SK-N-SH (cell line): ENCODE data around the gene SLC5A1.
"Not testable (repeated sequence)": the region's sequence is repeated elsewhere in the genome, so short reads cannot be mapped to it uniquely, and the experiment has no call there.

ENCODE experiments used
- CTCF ChIP-seq: fragments of 200-600 bp; sonication (generic); IDR thresholded peaks from 2 replicates; pipeline ENCODE4 v1.6.1; 2017; ENCODE audit warnings: antibody characterized with exemption, mild to moderate bottlenecking, moderate library complexity
- EP300 ChIP-seq, 2 experiments: IDR thresholded peaks; 2 replicates each; pipeline versions ENCODE4 v1.4.0 to v1.6.1; 2012; ENCODE audit warnings: borderline replicate concordance in 1 of 2, low read depth in 1 of 2, low read length in 1 of 2
- EZH2phosphoT487 ChIP-seq: fragments of 200-600 bp; sonication (generic); IDR thresholded peaks from 2 replicates; pipeline ENCODE4 v1.6.1; 2017; ENCODE audit warnings: low read depth, mixed run types, mild to moderate bottlenecking, antibody characterized with exemption, moderate library complexity, borderline replicate concordance
- GABPA ChIP-seq: IDR thresholded peaks from 2 replicates; pipeline ENCODE4 v1.4.0; 2012; ENCODE audit warnings: low read depth, mild to moderate bottlenecking
- JUND ChIP-seq: IDR thresholded peaks from 2 replicates; pipeline ENCODE4 v1.4.0; 2012
- MAX ChIP-seq: IDR thresholded peaks from 2 replicates; pipeline ENCODE4 v1.4.0; 2012; ENCODE audit warnings: low read depth
- MEF2A ChIP-seq: IDR thresholded peaks from 2 replicates; pipeline ENCODE4 v1.4.0; 2012; ENCODE audit warnings: low read depth, borderline replicate concordance
- POLR2AphosphoS5 ChIP-seq: IDR thresholded peaks from 2 replicates; pipeline ENCODE4 v1.6.1; 2012; ENCODE audit warnings: low read depth, low read length
- RCOR1 ChIP-seq: fragments of 150-350 bp; IDR thresholded peaks from 2 replicates; pipeline ENCODE4 v1.6.1; 2017; ENCODE audit warnings: antibody characterized with exemption, low read length
- REST ChIP-seq: IDR thresholded peaks from 2 replicates; pipeline ENCODE4 v1.6.1; 2012; ENCODE audit warnings: mild to moderate bottlenecking, low read depth, low read length, moderate library complexity
- SIN3A ChIP-seq: IDR thresholded peaks from 2 replicates; pipeline ENCODE4 v1.6.1; 2012; ENCODE audit warnings: low read depth, mild to moderate bottlenecking, low read length, moderate library complexity, borderline replicate concordance
- TEAD4 ChIP-seq: IDR thresholded peaks from 2 replicates; pipeline ENCODE4 v1.4.0; 2012; ENCODE audit warnings: mild to moderate bottlenecking, borderline replicate concordance; ENCODE audit not compliant: insufficient read depth
- USF2 ChIP-seq: fragments of 150-350 bp; IDR thresholded peaks from 2 replicates; pipeline ENCODE4 v1.6.1; 2017; ENCODE audit warnings: antibody characterized with exemption, low read length, low read depth, borderline replicate concordance

GRCh38 chr22:32150647-32151046 lies 107.6 kb downstream of the SLC5A1 start:
- TF ChIP-seq CTCF; TEAD4; MEF2A; REST; GABPA; RCOR1; USF2; SIN3A; EP300 (IDR thresholded peaks at IDR 0.05; ENCODE audit: borderline replicate concordance in 1 of 2, low read depth in 1 of 2, low read length in 1 of 2); JUND; EZH2phosphoT487; POLR2AphosphoS5; MAX: not testable (repeated sequence)
